ENCODE data around the gene IL1RL2.
A peak's percentile ranks its signal among the peaks of the same experiment; 100 is the strongest.

IL1RL2 gene

GRCh38 chr2:102158011-102158755 lies 28.6 kb upstream of the IL1RL2 start:
- no peaks in the 10 kb centered on the region for H3K27me3 ChIP-seq (ENCODE audit: control insufficient read depth in 2 of 2, insufficient read depth in 2 of 2, low read length in 2 of 2)
- no peaks in the 10 kb centered on the region for H3K36me3 ChIP-seq (ENCODE audit: control insufficient read depth in 2 of 2, insufficient read depth in 2 of 2, low read length in 2 of 2)
- H3K4me3 ChIP-seq (ENCODE audit: low read length in 2 of 2), result no peak overlapping the region
- no peaks in the 10 kb centered on the region for H3K4me1 ChIP-seq (ENCODE audit: control insufficient read depth in 2 of 2, insufficient read depth in 2 of 2, low read length in 2 of 2)
- H3K9me3 ChIP-seq (ENCODE audit: control insufficient read depth in 2 of 2, low read length in 2 of 2), result no peaks in the 10 kb centered on the region
- no peak overlapping the region for H3K9ac ChIP-seq (ENCODE audit: low read depth in 1 of 2, low read length in 2 of 2)
- no peak overlapping the region for H3K27ac ChIP-seq (ENCODE audit: low read depth in 2 of 2, low read length in 2 of 2)

GRCh38 chr2:102159295-102159694 lies 27.5 kb upstream of the IL1RL2 start:
- Histone ChIP-seq H3K36me3 (ENCODE audit: control insufficient read depth in 2 of 2, insufficient read depth in 2 of 2, low read length in 2 of 2) (no peaks in the 10 kb centered on the region), H3K27ac (ENCODE audit: low read depth in 2 of 2, low read length in 2 of 2) (no peak overlapping the region), H3K27me3 (ENCODE audit: control insufficient read depth in 2 of 2, insufficient read depth in 2 of 2, low read length in 2 of 2) (no peaks in the 10 kb centered on the region), H3K4me1 (ENCODE audit: control insufficient read depth in 2 of 2, insufficient read depth in 2 of 2, low read length in 2 of 2) (no peaks in the 10 kb centered on the region), H3K9ac (ENCODE audit: low read depth in 1 of 2, low read length in 2 of 2) (no peak overlapping the region), H3K4me3 (ENCODE audit: low read length in 2 of 2) (no peak overlapping the region), H3K9me3 (ENCODE audit: control insufficient read depth in 2 of 2, low read length in 2 of 2) (no peaks in the 10 kb centered on the region)

GRCh38 chr2:102166189-102166845 lies 20.5 kb upstream of the IL1RL2 start:
- H3K4me1 ChIP-seq (ENCODE audit: control insufficient read depth in 2 of 2, insufficient read depth in 2 of 2, low read length in 2 of 2), result peaks cover 0 to 2% of the 10 kb centered on the region in 2 donors
- no peak overlapping the region for H3K9ac ChIP-seq (ENCODE audit: low read depth in 1 of 2, low read length in 2 of 2)
- H3K36me3 ChIP-seq (ENCODE audit: control insufficient read depth in 2 of 2, insufficient read depth in 2 of 2, low read length in 2 of 2), result no peaks in the 10 kb centered on the region
- no peaks in the 10 kb centered on the region for H3K9me3 ChIP-seq (ENCODE audit: control insufficient read depth in 2 of 2, low read length in 2 of 2)
- H3K27me3 ChIP-seq (ENCODE audit: control insufficient read depth in 2 of 2, insufficient read depth in 2 of 2, low read length in 2 of 2), result no peaks in the 10 kb centered on the region
- H3K27ac ChIP-seq (ENCODE audit: low read depth in 2 of 2, low read length in 2 of 2), result peak overlapping the region in 1 of 2 donors; percentile 21
- no peak overlapping the region for H3K4me3 ChIP-seq (ENCODE audit: low read length in 2 of 2)

- H3K4me3 ChIP-seq (ENCODE audit: low read length in 2 of 2), result no peak overlapping the region
- no peak overlapping the region for H3K27ac ChIP-seq (ENCODE audit: low read depth in 2 of 2, low read length in 2 of 2)
- no peaks in the 10 kb centered on the region for H3K9me3 ChIP-seq (ENCODE audit: control insufficient read depth in 2 of 2, low read length in 2 of 2)
- H3K36me3 ChIP-seq (ENCODE audit: control insufficient read depth in 2 of 2, insufficient read depth in 2 of 2, low read length in 2 of 2), result no peaks in the 10 kb centered on the region
- no peak overlapping the region for H3K9ac ChIP-seq (ENCODE audit: low read depth in 1 of 2, low read length in 2 of 2)
- H3K4me1 ChIP-seq (ENCODE audit: control insufficient read depth in 2 of 2, insufficient read depth in 2 of 2, low read length in 2 of 2), result peaks cover 0 to 2% of the 10 kb centered on the region in 2 donors
- no peaks in the 10 kb centered on the region for H3K27me3 ChIP-seq (ENCODE audit: control insufficient read depth in 2 of 2, insufficient read depth in 2 of 2, low read length in 2 of 2)
Measured at GRCh38 chr2:102168026-102168771, 18.6 kb upstream of the IL1RL2 start.

- no peak overlapping the region for H3K27ac ChIP-seq (ENCODE audit: low read depth in 2 of 2, low read length in 2 of 2)
- no peaks in the 10 kb centered on the region for H3K27me3 ChIP-seq (ENCODE audit: control insufficient read depth in 2 of 2, insufficient read depth in 2 of 2, low read length in 2 of 2)
- H3K9me3 ChIP-seq (ENCODE audit: control insufficient read depth in 2 of 2, low read length in 2 of 2), result no peaks in the 10 kb centered on the region
- no peaks in the 10 kb centered on the region for H3K4me1 ChIP-seq (ENCODE audit: control insufficient read depth in 2 of 2, insufficient read depth in 2 of 2, low read length in 2 of 2)
- H3K9ac ChIP-seq (ENCODE audit: low read depth in 1 of 2, low read length in 2 of 2), result no peak overlapping the region
- no peak overlapping the region for H3K4me3 ChIP-seq (ENCODE audit: low read length in 2 of 2)
- peaks cover 0 to 4% of the 10 kb centered on the region in 2 donors for H3K36me3 ChIP-seq (ENCODE audit: control insufficient read depth in 2 of 2, insufficient read depth in 2 of 2, low read length in 2 of 2)
Measured at GRCh38 chr2:102171946-102172345, 14.9 kb upstream of the IL1RL2 start.

- Histone ChIP-seq H3K9ac (ENCODE audit: low read depth in 1 of 2, low read length in 2 of 2) (no peak overlapping the region), H3K36me3 (ENCODE audit: control insufficient read depth in 2 of 2, insufficient read depth in 2 of 2, low read length in 2 of 2) (peaks cover 0 to 4% of the 10 kb centered on the region in 2 donors), H3K4me3 (ENCODE audit: low read length in 2 of 2) (no peak overlapping the region), H3K27me3 (ENCODE audit: control insufficient read depth in 2 of 2, insufficient read depth in 2 of 2, low read length in 2 of 2) (no peaks in the 10 kb centered on the region), H3K4me1 (ENCODE audit: control insufficient read depth in 2 of 2, insufficient read depth in 2 of 2, low read length in 2 of 2) (no peaks in the 10 kb centered on the region), H3K9me3 (ENCODE audit: control insufficient read depth in 2 of 2, low read length in 2 of 2) (no peaks in the 10 kb centered on the region), H3K27ac (ENCODE audit: low read depth in 2 of 2, low read length in 2 of 2) (no peak overlapping the region)
Measured at GRCh38 chr2:102172745-102173144, 14.1 kb upstream of the IL1RL2 start.

GRCh38 chr2:102176172-102176571 lies 10.7 kb upstream of the IL1RL2 start:
- Histone ChIP-seq H3K27me3 (ENCODE audit: control insufficient read depth in 2 of 2, insufficient read depth in 2 of 2, low read length in 2 of 2) (no peaks in the 10 kb centered on the region), H3K9me3 (ENCODE audit: control insufficient read depth in 2 of 2, low read length in 2 of 2) (no peaks in the 10 kb centered on the region), H3K27ac (ENCODE audit: low read depth in 2 of 2, low read length in 2 of 2) (no peak overlapping the region), H3K4me3 (ENCODE audit: low read length in 2 of 2) (no peak overlapping the region), H3K9ac (ENCODE audit: low read depth in 1 of 2, low read length in 2 of 2) (no peak overlapping the region), H3K36me3 (ENCODE audit: control insufficient read depth in 2 of 2, insufficient read depth in 2 of 2, low read length in 2 of 2) (peaks cover 0 to 4% of the 10 kb centered on the region in 2 donors), H3K4me1 (ENCODE audit: control insufficient read depth in 2 of 2, insufficient read depth in 2 of 2, low read length in 2 of 2) (no peaks in the 10 kb centered on the region)

- Histone ChIP-seq H3K9ac (ENCODE audit: low read depth in 1 of 2, low read length in 2 of 2) (no peak overlapping the region), H3K36me3 (ENCODE audit: control insufficient read depth in 2 of 2, insufficient read depth in 2 of 2, low read length in 2 of 2) (peaks cover 0 to 4% of the 10 kb centered on the region in 2 donors), H3K9me3 (ENCODE audit: control insufficient read depth in 2 of 2, low read length in 2 of 2) (no peaks in the 10 kb centered on the region), H3K27me3 (ENCODE audit: control insufficient read depth in 2 of 2, insufficient read depth in 2 of 2, low read length in 2 of 2) (no peaks in the 10 kb centered on the region), H3K4me3 (ENCODE audit: low read length in 2 of 2) (no peak overlapping the region), H3K4me1 (ENCODE audit: control insufficient read depth in 2 of 2, insufficient read depth in 2 of 2, low read length in 2 of 2) (no peaks in the 10 kb centered on the region), H3K27ac (ENCODE audit: low read depth in 2 of 2, low read length in 2 of 2) (no peak overlapping the region)
Measured at GRCh38 chr2:102177814-102178478, 8.9 kb upstream of the IL1RL2 start.

GRCh38 chr2:102179061-102179460 lies 7.8 kb upstream of the IL1RL2 start:
- H3K4me1 ChIP-seq (ENCODE audit: control insufficient read depth in 2 of 2, insufficient read depth in 2 of 2, low read length in 2 of 2), result no peaks in the 10 kb centered on the region
- H3K27me3 ChIP-seq (ENCODE audit: control insufficient read depth in 2 of 2, insufficient read depth in 2 of 2, low read length in 2 of 2), result no peaks in the 10 kb centered on the region
- no peak overlapping the region for H3K27ac ChIP-seq (ENCODE audit: low read depth in 2 of 2, low read length in 2 of 2)
- H3K36me3 ChIP-seq (ENCODE audit: control insufficient read depth in 2 of 2, insufficient read depth in 2 of 2, low read length in 2 of 2), result peaks cover 0 to 4% of the 10 kb centered on the region in 2 donors
- H3K4me3 ChIP-seq (ENCODE audit: low read length in 2 of 2), result no peak overlapping the region
- no peaks in the 10 kb centered on the region for H3K9me3 ChIP-seq (ENCODE audit: control insufficient read depth in 2 of 2, low read length in 2 of 2)
- H3K9ac ChIP-seq (ENCODE audit: low read depth in 1 of 2, low read length in 2 of 2), result no peak overlapping the region
